Stimulated activated CD8-positive, alpha-beta memory T cell treated with anti-CD3 and anti-CD28 coated beads, Interleukin-4, amount 100 ng/mL, for 1 hour (primary cell): ENCODE measurements around the gene SYNE4.
A peak's percentile ranks its signal among the peaks of the same experiment; 100 is the strongest.
"Not testable (repeated sequence)": the region's sequence is repeated elsewhere in the genome, so short reads cannot be mapped to it uniquely, and the experiment has no call there.

Experiments used
- DNase-seq, 2 donors: peaks; one replicate each; pipeline ENCODE4 v3.0.0-alpha.2; 2020; ENCODE audit warnings: low read depth in 2 of 2, low spot score in 1 of 2

SYNE4 gene, protein sequence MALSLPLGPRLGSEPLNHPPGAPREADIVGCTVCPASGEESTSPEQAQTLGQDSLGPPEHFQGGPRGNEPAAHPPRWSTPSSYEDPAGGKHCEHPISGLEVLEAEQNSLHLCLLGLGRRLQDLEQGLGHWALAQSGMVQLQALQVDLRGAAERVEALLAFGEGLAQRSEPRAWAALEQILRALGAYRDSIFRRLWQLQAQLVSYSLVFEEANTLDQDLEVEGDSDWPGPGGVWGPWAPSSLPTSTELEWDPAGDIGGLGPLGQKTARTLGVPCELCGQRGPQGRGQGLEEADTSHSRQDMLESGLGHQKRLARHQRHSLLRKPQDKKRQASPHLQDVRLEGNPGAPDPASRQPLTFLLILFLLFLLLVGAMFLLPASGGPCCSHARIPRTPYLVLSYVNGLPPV

DNA sequence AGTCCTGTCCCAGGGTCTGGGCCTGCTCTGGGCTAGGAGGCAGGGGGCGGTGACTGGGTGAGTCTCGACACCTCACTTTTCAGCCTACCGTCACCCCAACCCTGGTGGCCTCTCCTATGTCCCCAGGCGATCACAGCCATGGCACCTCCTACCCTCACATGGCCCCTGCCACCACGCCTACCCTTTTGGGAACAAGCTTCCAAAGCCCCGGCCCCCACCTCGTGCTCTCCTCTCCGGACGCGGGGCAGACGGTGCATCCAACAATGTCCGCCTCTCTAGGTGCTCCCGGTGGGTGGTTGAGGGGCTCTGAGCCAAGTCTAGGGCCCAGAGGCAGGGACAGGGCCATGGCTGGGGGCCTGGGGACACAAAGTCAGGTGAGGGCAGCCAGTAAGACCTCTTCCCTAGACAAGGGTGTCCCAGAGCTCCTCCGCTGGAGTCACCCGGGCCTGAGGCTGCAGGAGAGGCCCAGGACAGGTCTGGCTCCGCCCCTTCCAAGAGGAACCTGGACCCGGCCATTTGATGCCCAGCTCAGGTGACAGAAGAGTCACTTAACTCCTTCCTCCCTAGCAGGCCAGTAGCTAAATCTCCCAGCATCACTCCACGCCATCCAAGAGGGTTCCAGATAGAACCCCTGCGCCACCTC is at the start of gene SYNE4:
Gene SYNE4 (minus strand): TSS at position 478 of the 643 bp plus-strand sequence. CDS start 132 bp downstream, at position 346.
- DNase-seq = no peak

DNA sequence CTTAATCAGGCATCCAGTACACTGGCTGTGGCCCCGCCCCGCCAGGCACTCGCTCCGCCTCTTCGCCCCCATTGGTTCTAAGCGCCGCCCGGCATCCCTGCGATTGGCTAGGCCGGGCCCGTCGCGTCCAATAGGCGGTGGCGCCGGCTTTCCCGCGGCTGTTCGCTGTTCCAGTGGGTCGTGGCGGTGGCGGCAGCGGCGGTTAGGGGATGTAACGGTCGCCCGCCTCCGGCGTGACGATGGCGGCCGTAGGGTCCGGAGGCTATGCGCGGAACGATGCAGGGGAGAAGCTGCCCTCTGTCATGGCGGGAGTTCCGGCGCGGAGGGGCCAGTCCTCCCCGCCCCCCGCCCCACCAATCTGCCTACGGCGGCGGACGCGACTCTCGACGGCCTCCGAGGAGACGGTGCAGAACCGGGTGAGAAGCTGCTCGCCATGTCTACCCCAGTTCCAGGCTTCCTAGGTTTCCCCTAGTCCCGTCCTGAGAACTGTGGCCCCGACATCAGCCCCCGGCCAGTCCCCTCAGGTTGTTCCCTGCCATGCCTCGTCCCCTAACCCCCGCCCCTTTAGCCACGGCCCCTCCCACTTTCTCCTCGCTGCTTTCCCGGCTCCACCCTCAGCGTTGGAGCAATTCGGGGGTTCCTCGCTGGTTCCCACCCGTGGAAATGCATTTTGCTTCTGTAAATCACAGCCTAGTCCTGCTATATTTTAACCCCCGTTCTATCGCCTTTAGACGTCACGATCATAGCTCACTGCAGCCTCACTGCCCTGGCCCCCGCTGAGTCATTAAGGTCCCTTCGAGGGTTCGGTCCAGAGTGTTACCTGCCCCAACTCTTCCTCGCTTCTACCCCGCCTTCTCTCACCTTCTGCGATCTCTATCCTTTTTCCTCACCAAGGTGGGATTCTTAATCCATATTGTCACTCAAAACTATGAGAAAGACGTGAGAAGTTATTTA is 46.4 kb upstream of the SYNE4 start, which contains the start of gene WDR62:
Gene WDR62 (plus strand): TSS at position 165 of the 954 bp plus-strand sequence. CDS start 75 bp downstream, at position 240.
- peak; percentile 87 to 90 for DNase-seq

DNA sequence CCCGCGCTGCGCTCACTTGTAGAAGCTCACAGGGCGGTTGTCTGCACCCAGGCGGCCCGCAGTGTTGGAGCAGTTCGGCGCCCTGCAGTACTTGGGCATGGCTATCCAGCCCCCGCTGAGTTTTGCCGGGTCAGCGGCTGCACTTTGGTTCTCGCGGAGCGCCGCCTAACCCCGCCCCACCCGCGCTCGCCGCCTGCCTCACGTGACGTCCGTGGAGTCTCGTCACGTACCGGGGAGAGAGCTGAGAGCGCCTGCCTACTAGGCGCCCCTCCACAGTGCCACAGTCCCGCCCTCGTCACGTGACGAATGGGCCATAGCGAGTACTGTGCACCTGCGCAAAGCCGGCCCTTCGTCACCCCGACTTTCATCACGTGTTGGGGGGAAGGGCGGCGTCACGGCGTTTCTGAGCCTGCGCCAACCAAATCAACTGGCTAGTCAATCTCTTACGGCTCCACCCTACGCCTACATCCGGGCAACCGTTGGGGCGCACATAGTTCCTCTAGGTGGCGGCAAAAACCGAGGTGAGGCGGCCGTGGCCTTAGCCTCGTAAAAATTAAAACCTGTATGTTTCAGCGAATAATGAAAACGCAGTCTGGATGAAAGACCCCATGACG is 45.6 kb upstream of the SYNE4 start, which contains the start of gene THAP8:
Gene THAP8 (minus strand): TSS at position 167 of the 614 bp plus-strand sequence. CDS start 68 bp downstream, at position 99.
- DNase-seq = peak; percentile 99

DNA sequence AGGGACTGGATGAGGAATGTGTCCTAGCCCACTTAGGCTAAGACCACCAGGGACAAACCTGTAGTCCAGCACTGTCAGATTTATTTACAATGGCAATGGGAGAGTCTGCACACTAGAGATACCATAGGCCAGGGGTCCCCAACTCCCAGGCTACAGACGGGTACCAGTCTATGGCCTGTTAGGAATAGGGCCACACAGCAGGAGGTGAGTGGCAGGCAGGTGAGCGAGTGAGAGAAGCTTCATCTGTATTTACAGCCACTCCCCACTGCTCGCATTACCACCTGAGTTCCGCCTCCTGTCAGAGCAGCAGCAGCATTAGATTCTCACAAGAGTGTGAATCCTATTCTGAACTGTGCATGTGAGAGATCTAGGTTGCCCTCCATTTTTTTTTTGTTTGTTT is 43.0 kb upstream of the SYNE4 start:
- no peak for DNase-seq

DNA sequence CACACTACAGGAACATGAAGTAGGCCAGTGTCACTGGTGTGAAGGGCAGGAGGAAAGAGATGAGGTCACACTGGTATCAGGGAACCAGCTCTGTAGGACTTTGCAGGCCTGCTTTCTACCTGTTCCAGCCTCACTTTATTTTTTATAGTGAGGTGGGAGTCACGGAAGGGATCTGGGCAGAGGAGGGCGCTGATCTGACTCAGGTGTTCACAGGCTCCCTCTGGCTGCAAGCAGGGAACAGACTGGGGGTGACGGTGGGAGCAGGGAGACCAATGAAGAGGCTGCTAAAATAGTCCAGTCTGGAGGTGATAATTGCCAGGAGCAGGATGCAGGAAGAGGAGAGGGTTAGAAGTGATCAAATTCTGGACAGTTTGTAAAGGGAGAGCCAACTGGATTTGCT is 42.6 kb upstream of the SYNE4 start:
- DNase-seq = no peak

DNA sequence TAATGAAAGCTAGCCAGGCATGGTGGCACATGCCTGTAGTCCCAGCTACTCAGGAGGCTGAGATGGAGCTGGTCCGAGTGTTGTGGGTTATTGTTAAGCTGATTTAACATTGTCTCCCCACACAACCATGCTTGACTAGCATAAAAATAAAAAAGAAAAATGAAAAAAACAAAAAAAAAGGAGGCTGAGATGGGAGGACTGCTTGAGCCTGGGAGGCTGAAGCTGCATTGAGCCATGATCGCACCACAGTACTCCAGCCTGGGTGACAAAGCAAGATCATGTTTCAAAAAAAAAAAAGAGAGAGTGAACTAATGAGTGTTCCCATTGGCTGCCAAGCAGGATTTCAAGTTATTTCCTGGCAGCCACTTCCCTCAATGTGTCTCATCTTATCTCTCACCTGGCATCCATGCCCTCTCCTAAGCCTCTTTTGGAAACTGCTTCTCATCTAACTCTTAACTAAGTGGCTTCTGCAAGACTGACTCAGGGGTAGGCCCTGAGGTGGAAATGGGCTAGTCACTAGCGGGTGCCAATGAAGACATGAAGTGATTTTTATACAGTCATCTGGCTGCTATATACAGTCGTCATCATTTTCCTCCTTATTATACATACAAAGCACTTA is 40.6 kb upstream of the SYNE4 start:
- DNase-seq = no peak

DNA sequence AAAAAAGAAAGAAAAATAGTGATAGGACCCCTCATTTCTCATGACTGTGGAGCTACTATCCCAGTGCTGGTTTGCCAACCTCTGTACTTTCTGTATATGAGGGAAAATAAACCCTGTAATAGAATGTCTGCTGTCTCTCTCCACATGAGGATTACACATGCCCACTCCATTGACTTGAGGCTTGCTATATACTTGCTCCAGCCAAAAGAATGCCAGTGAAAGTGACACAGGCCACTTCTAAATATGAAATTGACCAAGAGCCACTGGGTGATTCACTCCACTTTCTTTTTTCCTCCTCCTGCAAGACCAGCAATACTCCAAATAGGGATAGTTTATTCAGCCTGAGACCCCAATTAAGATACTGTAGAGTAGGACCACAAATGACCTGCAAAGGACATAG is 39.2 kb upstream of the SYNE4 start:
- no peak for DNase-seq

DNA sequence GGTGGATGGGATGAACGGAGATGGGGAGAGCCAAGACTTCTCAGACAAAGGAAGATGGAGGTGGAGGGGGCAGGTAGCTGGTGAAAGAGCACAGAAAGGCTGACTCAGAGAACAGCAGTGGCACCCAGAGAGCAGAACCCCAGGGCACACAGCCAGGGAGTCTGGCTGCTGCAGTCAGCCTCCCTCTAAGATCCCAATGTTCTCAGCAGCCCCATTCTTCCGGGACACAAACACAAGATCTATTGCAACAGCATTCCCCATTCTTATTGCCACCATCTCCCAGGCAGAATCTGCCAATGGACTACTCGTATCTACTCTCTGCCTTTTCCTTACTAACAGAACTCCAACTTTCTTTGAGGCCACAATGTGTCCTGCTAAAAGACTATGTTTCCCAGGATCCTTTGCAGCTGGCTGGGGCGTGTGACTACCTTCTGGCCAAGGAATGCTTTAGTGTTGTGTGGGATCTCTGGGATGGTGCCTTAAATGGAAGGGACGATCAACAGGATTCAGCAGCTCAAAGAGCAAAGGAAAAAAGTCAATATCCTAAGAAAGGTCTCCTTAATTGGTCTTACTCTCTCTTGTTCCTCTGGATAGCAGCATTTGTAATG is 37.9 kb upstream of the SYNE4 start:
- DNase-seq = no peak

DNA sequence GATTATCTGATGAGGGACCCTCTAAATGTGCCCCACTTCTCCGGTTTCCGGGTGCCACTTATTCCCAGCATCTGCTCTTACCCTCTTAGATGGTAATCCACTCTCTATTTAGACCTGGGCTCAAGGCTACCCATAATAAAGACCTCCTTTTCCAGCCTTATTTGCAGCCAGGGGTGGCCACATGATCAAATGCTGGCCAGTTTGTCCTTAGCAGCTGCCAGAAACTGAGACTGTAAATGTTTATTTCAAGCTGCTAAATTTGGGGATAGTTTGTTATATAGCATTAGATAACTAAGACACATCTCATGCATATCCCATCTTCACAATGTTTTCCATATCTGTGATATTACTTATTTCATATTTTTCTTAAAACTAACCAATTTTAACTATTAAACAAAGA is 35.3 kb upstream of the SYNE4 start:
- DNase-seq = no peak

DNA sequence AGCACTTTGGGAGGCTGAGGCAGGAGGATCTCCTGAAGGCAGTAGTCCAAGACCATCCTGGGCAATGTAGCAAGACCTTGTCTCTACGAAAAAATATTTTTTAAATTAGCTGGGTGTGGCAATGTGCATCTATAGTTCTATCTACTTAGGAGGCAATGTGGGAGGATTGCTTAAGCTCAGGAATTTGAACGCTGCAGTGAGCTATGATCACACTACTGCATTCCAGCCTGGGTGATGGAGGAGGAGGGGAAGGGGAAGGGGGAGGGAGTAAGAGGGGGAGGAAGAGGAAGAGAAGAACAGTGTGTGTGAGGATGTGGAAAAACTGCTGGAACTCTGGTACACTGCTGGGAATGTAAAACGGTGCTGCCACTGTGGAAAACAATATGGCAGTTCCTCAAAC is 33.2 kb upstream of the SYNE4 start:
- DNase-seq = no peak

DNA sequence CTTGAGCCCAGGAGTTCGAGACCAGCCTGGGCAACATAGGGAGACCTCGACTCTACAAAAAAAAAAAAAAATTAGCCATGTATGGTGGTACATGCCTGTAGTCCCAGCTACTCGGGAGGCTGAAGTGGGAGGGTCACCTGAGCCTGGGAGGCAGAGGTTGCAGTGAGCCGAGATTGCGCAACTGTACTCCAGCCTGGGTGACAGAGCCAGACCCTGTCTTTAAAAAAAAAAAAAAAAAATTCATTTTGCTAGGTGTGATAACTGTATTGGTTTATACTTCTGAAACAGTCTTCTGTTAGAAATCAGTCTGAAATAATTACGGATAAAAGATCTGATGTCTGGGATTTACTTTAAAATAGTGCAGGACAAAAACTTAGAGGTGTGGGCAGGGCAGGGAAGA is 32.5 kb upstream of the SYNE4 start:
- not testable (repeated sequence) for DNase-seq

DNA sequence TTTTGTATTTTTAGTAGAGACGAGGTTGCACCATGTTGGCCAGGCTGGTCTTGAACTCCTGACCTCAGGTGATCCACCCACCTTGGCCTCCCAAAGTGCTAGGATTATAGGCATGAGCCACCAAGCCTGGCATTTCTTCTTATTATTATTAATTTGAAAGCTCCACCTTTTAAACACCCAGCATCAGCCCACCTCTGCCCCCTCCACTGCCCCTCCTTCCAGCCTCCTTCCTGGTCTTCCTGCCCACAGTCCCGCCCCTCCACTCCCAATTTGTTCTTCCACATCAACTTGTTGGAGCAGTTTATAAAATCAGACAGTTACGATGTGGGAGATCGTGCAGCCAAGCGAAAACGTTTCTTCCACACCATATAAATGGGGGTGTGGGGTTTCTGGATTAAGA is 31.9 kb upstream of the SYNE4 start:
- DNase-seq = no peak

DNA sequence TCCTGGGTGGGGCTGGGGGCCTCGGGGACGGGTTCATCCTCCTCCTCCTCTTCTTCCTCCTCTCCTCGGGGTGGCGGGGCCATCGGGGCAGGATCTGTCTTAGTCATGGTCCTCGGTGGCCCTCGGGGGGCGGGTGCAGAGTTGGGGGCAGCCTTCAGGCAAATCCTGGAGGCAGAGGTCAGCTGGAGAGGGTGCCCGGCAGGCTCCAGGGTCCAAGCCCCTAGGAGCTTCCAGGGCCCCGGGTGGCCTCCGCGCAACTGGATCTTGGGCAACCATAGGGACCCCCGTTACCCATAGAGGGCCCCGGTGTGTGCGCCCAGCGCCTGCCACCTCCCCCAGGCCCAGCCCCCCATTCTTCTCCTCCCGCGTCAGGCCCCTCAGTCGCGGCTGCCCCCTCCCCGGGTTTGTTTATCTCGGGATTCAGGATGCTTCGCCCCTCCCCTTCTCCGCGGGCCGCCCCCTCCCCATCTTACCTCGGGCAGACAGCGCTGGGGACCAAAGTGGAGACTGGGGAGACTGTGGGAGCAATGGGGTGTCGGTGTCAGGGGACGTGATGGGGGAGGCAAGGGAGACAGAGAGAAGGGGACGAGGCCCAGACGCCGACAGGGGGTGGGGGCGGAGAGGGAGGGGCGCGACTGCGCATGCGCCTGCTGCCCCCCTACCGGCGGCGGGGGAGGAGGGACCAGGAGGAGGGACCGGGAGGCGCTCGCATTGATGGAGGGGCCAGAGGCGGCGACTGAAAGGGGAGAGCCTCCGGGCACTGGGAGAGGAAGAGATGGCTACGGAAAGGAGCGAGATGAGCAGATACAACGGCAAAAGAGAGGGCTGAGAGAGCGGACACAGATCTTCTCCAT is 23.9 kb upstream of the SYNE4 start, which contains the start of gene CLIP3:
Gene CLIP3 (minus strand): TSS at position 623 of the 854 bp plus-strand sequence. CDS start 516 bp downstream, at position 107.
- peak in 1 of 2 donors; percentile 27 for DNase-seq

DNA sequence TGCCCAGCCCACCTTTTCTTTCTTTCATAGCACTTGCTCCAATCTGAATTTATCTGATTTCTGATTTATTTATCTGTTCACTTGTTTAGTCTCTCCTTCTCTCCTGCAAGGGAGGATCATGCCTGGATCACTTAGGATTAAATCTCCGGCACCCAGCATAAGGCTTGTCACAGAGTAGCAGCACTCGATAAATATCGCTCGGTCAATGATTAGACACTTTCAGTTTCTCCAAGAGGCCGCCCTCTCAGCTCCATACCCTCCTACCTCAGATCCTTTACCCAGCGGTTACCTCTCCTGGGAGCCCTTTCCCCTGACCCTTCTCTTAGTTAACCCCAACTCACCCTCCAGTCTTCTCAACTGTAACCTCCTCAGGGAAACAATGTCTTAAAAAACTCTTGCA is 22.7 kb upstream of the SYNE4 start:
- no peak for DNase-seq

DNA sequence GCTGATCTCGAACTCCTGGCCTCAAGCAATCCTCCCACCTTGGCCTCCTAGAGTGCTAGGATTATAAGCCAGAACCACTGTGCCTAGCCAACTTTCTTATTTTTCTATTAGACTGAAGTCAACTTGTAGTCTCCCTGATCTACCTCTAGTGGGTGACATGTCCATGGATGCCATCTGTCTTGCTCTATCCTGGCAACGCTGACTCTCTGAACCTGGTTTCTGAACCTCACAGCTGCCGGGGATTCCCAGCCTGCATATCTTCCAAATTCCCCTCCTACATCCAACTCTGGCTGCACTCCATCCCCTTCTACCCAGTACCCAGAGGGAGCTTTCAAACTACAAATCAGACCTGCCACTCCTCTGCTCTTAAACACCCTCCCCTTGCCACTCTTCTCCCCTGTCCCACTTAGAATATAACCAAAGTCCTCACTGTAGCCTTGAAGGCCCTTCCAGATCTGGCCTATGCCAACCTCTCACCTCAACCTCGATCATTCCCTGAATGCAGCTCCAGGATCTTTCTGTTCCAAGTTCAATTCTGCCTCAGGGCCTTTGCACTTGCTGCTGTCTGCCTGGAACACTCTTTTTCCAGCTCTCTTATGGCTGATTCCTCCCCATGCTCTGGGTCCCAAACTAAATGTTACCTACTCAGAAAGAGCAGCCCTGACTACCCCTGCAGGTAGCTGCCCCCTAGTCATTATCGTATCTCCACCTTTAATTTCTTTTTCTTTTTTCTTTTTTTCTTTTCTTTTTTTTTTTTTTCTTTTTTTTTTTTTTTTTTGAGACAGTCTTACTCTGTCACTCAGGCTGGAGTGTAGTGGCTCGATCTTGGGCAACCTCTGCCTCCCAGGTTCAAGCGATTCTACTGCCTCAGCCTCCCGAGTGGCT is 21.9 kb upstream of the SYNE4 start:
- DNase-seq = no peak

DNA sequence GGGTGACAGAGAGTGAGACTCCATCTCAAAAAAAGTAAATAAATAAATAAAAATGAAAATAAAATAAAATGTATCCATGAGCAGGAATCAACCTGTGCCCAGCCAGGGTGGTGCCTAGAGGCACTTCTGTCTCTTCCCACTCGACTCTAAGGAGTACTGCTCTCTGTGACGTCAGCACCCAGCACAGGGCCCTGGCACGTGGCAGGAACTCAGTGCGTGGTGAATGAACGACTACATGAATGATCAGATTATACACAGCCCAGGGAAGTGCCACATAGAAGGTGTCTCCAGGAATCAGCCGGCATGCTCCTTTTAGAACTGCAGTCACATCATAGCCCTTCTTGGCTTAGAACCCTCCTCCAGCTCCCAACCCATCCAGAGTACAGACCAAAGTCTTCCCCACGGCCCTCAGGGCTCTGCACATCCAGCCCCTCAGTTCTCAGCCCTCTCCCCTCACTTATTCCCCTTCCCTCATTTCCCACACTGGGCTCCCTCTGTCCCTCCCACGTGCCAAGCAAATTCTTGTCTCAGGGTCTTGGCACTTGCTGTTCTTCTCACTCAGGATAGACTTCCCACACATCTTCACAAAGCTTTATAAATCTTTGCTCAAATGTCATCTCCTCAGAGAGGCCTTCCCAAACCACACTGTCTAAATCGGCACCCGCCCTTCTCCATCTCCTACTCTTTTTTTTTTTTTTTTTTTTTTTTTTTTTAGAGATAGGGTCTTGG is 19.9 kb upstream of the SYNE4 start:
- DNase-seq = no peak

DNA sequence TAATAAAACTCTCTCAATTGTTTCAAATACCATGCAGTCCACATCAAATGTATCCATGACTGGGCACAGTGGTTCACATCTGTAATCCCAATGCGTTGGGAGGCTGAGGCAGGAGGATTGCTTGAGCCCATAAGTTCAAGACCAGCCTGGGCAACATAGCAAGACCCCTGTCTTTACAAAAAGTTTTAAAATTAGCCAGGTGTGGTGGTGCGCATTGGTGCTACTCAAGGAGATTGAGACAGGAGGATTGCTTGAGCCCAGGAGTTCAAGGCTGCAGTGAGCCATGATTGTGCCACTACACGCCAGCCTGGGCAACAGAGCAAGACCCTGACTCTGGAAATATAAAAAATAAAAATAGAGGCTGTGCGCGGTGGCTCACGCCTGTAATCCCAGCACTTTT is 19.1 kb upstream of the SYNE4 start:
- no peak for DNase-seq
